NCI-H82 (cell line): ENCODE measurements around the gene SLC26A1.

Experiments used
- DNase-seq: peaks from one replicate; lab custom pipeline; 2025; lab: John Stamatoyannopoulos, UW

SLC26A1 gene

DNA sequence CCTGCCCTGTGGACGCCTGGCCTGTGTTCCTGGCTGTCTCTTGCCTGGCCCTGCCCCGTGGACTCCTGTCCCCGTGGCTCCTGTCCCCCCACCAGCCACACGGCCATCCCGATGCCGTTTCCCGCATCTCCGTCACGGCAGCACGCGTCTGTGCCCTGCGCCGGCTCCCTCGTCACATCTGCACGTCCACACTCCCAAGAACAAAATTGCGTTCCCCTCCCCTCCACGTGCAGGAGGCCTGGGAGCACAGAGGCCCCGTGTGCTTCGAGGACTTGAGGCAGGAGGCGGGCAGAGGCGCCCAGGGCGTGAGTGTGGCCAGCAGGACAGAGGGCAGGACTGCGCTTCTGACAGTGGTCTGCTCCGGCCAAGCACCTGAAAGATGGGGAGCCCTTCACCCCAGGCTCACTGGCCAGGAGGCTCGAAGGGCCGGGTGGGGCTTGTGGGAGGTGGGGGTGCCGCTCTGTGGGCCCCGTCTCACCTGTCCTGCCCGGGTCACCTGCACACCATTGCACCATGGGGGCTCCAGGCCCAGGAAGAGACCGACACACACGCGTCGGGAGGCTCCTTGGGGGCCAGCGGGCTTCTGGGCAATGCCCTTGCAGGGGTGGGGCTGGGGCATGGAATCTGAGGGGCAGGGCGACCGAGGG lies 35.5 kb upstream of the SLC26A1 start:
- DNase-seq = no peak

DNA sequence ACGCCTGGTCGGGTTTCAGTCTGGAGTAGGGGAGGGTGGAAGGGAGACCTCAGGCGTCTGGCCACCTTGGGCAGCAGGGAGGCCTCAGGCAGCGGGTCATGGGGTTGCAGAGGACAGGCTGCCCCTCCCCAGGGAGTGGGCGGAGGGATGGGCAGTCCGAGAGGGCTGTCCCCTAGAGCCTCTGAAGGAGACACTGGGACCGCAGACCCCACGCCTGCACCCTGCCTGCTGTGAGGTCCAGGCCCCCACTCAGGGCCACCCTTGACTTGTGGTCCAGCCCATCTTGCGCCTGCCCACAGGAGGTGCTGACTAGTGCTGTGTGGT lies 34.7 kb upstream of the SLC26A1 start:
- no peak for DNase-seq

DNA sequence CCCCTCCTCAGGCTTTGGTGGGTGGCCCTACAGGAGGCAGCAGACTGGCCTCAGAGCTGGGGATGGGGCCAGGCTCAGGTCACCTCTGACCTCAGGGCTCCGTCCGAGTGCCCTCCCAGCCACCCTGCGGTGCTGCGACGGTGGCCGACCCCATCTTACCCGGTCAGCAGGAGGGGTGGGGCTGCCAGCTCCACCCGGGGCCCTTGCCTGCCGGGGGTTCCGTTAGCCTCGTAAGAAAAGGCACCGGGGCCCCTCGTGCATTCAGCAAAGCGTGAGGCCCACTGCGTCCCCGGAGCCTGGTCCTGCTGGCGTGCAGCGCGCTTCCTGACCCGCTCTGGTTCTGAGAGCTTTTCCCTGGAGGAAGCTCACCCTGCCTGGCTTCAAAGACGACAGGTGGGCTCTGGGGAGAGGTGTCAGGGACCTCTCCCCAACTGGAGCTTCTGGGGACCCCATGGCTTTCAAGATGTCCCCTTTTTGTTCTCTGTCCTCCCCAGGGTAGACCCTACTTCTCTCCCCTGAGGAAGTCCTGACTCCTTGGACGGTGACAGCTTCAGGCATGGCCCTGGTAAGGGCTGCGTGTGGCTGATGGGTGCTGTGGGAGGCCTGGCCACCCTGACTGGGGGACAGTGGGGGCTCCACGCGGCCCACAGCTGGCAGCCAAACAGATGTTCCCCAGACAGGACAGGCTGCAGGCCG lies 34.2 kb upstream of the SLC26A1 start:
- no peak for DNase-seq

DNA sequence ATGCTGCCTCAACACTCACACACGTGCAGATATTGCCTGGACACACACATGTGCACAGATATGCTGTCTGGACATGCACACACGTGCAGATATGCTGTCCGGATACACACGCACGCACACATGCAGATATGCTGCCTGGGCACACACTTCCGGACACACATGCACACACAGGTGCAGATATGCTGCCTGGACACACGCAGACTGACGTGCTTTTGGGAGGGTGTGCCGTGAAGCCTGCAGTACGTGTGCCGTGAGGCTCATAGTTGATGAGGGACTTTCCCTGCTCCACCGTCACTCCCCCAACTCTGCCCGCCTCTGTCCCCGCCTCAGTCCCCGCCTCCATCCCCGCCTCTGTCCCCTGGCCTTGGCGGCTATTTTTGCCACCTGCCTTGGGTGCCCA lies 32.9 kb upstream of the SLC26A1 start:
- DNase-seq = peak; percentile 31

DNA sequence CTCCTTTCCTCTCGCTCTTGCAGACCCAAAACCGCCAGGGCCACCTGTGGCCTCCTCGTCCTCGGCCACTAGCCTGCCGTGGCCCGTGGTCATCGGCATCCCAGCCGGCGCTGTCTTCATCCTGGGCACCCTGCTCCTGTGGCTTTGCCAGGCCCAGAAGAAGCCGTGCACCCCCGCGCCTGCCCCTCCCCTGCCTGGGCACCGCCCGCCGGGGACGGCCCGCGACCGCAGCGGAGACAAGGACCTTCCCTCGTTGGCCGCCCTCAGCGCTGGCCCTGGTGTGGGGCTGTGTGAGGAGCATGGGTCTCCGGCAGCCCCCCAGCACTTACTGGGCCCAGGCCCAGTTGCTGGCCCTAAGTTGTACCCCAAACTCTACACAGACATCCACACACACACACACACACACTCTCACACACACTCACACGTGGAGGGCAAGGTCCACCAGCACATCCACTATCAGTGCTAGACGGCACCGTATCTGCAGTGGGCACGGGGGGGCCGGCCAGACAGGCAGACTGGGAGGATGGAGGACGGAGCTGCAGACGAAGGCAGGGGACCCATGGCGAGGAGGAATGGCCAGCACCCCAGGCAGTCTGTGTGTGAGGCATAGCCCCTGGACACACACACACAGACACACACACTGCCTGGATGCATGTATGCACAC lies 31.8 kb upstream of the SLC26A1 start:
- no peak for DNase-seq

DNA sequence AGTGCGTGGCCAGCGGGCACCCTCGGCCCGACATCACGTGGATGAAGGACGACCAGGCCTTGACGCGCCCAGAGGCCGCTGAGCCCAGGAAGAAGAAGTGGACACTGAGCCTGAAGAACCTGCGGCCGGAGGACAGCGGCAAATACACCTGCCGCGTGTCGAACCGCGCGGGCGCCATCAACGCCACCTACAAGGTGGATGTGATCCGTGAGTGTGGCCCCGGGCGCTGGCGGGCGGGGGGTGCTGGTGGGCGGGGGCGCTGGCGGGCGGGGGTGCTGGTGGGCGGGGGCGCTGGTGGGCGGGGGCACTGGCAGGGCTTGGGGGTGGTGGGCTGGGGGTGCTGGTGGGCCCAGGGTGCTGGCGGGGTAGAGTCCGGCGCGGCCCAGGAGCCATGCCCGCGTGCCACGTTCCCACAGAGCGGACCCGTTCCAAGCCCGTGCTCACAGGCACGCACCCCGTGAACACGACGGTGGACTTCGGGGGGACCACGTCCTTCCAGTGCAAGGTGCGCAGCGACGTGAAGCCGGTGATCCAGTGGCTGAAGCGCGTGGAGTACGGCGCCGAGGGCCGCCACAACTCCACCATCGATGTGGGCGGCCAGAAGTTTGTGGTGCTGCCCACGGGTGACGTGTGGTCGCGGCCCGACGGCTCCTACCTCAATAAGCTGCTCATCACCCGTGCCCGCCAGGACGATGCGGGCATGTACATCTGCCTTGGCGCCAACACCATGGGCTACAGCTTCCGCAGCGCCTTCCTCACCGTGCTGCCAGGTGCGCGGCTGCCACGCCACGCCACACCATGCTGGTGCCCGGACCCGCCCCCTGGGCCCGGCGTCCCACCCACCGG lies 30.9 kb upstream of the SLC26A1 start:
- no peak for DNase-seq

DNA sequence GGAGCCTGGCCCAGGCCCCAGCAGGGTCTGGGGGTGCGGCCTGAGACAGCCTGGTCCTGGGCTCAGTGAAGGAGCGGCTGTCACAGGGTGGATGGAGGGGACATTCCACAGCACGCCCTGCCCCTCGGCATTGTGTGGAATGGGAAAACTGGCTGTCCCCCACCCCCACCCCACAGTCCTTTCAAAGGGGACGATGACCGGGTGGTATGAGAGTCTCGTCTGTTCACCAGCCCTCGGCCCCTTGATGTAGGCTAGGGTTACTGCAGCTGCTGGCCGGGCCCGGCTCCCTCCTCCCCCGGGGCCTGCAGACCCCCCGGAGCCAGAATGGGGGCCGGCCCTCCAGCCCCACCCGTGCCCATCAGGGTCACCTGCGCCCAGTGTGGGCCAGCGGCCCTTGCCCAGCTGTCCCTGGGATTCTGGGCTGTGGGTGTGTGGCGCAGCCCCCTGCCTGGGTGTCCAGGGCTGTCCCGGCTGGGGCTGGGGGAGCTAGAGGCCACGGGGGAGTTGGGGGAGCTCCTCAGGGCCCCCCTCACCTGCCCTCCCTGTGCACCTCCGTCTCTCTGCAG lies 30.0 kb upstream of the SLC26A1 start:
- no peak for DNase-seq

DNA sequence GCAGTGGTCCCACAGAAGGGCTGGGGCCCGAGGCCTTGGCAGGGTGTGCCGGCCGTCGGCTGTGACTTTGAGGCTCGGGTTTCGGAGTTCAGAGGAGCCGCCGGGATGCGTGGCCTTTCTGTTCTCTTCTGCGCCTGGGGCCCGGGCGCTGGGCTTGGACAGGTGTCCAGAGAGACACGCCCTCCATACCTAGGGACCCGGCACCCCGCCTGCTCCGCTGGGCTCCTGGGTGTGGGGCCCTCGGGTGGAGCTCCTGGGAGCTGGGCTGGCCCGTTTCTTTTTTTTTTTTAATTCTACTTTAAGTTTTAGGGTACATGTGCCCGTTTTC lies 29.5 kb upstream of the SLC26A1 start:
- DNase-seq = no peak

DNA sequence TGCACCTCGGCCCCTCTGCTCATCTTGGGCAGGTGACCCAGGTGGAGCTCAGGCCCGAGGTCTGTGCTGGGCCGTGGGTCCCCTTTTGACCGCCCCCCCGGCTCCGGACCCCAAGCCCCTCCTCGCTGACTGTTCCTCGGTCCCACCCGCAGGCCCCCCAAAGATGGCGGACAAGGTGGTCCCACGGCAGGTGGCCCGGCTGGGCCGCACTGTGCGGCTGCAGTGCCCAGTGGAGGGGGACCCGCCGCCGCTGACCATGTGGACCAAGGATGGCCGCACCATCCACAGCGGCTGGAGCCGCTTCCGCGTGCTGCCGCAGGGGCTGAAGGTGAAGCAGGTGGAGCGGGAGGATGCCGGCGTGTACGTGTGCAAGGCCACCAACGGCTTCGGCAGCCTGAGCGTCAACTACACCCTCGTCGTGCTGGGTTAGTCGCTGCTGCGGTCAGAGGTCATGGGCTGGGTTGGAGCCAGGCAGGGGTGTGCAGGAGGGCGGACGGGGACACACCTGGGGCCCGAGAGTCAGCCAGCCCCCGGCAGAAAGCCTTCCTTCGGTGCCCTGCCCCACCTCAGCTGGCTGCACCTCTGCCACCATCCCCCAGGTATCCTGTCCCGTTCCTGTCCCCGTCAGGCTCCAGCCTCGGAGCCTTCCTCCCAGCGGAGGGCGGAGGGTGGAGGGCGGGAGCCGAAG lies 29.0 kb upstream of the SLC26A1 start:
- DNase-seq = no peak

DNA sequence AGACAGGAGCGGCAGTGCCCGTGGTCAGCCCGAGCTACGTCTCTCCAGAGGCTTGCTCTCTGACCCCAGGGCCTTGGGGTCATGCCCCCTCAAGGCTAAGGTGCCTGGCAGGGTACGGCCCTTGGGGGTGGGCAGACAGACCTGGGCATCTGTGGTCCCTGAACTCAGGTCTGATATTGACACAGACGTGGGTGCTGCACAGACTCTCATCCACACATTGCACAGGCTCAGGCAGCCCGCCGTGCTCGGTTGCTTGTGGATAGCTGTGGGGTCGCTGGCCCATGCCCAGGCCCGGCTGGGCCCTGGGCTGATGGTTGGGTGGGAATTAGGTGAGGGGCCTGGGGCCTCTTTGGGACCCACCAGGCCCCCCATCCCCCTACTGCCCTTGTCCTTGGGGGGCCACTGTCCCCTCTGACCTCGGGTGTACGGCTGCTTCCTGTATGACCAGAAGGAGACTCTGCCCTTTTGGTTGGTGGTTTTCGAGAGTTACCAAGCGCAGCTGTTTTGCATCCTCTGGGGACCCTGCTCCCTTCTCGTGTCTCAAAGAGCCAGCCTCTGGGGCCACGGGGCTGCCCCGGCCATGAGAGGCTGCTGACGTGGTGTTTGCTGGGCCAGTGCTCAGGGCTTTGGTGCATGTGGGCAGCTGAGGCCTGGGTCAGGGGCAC lies 28.3 kb upstream of the SLC26A1 start:
- DNase-seq = no peak

DNA sequence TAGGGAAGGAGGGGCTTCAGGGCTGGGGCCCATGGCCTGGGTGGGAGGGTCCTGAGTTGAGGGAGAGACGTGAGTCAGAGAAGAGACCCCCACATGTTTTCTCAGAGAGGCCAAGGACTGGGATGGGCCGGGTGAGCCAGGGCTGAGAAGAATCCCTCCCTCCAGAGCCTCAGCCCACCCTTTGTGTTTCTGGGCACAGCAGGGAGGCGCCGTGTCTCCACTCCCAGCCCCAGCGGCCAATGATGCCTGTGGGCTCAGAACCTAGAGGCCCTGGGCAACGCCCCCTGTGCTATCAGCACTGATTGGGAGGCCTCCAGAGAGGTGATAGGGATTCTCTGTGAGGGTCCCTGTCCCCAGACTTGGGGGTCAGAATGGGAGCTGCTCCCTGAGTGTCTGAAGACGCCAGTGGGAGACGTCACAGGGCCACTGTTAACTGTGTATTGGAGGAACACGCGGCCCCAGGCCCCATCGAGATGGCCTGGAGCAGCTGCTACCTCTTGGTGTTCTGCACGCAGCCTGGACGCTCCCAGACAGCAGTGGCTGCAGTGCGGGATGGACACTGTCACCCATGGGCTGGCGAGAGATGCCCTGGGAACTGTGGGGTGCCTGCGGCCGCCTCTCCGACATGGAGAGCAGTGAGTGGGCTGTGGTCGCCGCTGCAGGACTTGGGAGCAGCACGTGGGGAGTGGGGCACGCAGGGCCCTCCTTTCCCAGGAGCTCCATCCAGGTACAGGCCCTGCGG lies 26.7 kb upstream of the SLC26A1 start:
- DNase-seq = peak; percentile 29

DNA sequence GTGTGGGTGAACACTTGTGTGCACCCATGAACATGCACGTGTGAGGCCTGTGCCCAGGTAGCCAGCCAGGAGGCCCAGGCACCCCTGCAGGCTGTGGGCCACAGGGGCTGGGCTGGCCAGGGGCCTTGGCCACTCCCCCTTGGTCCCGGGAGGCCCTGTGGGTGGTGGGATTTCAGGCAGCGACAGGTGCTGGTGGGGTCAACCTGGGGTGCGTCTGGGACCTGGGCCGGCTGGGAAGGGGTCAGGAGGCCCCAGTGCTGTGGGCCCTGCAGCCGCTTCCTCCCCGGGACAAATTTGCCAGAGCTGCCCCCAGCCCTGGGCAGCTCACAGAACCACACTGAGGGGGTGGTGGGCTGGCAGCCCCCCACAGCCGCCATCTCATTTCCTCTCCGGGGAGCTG lies 26.1 kb upstream of the SLC26A1 start:
- no peak for DNase-seq

DNA sequence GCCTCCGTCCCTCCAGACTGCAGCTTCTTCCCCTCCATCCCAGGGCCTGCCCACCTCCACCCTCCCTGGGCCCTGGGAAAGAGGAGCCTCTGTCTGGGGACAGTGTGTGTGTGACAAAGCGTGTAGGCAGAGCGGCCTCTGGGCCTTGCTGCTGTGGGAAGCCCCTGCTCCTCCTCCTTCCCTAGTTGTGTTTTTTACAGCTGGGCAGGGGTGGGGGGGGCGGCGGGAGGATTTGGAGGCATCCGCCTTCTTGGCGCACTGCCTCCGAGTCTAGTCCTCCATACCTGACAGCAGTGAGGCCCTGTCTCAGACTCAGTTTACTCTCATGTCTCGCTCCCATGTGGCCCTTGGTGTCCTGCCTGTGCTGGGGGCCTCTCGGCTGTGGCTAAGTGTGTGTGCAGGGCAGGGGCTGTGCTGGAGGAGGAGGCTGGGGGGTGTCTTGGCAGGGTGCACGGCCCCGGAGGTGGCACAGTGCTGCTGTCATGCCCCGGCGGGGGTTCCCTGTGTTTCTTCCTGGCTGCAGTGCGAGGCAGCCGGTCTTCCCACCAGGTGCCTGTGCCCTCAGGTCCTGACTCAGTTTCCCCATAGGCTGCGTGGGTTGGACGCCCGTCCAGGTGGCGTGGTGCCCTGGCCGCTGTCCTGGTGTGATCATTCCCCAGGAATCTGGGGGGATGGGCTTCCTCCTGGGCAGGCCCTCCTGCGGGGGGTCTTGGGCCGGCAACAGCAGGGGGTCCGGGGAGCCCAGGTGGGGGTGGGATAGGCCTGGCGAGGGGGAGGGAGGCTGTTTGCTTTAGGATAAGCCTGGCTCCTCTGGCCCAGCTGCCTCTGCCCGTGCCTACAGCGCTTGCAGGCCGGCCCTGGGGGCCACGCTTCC lies 25.2 kb upstream of the SLC26A1 start:
- DNase-seq = peak; percentile 28

DNA sequence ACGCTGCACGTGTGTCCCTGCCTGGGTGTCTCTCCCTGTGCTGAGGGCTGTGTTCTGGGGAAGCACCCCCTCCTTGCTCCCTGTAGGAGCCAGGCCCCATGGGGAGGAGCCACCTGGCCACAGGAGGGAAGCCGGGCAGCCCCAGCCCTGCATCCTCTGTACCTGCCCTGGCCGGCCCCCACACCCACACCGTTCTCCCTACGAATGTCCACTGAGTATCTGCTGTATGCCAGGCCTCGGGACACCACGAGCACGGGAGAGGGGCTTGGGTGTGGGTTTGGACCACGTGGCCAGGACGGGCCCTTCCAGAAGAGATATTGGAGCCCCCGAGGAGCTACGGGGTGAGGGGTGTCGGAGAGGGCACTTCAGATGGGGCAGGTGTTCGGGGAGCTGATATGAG lies 24.5 kb upstream of the SLC26A1 start:
- DNase-seq = no peak

DNA sequence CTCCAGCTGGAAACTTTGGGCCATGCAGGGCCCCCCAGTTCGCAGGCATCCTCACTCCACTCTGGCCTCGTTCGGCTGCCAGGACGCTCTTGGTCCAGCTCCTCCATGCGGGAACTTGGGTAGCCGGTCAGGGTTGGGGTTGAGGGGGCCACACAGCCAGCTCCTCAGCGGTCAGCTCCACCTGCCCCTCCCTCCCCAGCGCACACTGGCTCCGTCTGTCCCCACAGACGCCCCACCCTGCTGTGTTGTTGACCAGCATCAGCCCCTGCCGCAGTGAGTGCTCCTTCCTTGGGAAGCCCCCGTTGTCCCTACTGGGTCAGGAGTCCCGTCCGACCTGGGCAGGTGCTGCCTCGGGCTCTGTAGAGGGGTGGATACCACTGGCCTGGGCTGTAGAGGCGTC lies 24.0 kb upstream of the SLC26A1 start:
- no peak for DNase-seq

DNA sequence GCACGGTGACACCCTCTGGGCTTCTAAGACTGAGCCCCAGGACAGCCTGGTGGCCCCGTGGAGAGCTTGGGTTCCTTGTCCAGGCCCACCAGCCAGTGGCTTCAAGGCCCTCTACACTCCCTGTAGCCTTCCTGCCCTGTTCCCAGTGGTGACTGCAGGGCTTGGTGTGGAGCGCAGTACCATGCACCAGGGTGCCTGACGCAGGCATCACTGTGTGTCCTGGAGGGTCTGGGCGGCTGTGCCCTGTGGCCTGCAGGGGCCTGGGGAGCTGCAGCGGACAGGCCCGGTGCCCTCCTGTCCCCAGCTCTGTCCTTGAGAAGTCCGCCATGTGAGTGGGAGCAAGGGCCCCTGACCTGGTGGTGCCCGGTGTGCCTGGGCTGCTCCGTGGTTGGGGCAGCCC lies 22.5 kb upstream of the SLC26A1 start:
- no peak for DNase-seq

DNA sequence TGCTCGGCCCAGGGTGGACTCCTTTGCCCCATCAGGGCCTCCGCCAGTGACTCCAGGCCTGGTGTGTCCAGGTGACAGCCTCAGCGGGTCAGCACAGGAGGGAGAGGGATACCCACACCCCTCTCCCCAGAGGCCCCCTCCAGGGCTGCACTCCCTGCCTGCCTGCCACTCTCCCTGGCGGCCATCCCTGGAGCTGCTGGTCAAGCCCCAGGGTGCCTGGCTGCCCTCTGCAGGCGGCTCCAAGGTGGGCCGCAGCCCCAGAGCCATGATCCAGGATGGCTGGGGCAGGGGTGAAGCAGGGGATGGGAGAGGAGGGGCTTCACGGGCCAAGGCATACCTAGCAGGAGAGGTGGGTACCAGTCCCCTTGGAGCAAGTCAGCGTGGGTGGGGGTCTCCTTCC lies 22.0 kb upstream of the SLC26A1 start:
- peak; percentile 26 for DNase-seq

DNA sequence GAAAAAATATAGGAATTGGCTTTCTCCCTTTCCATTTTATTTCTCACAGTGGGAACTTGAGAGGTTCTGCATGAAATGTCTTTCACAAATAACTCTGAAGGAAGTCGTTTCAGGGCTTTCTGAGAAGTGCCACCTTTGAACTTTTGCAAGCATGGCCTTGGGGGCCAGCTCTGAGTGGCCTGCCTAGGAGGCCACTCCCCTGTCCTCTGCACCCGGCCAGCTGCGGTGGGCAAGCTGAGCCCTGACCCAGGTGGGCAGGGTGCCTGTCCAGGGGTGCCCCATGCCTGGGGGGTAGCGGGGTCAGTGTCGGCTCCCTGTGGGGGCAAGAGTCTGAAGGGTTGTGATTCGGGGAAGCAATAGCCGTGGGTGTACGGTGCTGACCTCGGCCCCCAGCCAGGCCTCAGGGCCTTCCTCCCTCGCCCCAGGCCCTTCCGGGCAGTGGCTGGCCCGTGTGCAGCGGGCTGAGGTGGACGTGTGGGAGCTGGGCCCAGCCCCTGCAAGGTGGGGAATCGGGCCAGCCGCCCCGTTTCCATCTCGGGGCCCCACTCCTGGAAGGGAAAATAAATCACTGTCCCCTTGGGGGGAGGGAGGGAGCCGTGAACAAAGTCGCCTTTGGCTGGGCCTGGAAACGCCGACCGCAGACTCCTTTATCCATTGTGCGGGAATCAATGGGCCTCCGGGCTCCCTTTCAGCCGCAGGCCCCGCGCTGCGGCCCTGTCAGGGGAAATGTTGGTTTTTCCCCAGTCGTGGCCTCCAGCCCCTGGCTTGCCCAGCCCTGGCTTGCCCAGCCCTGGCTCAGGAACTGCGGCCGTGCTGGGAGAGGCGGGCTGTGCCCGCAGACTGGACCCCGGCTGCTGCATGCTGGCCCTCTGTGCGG lies 21.3 kb upstream of the SLC26A1 start:
- DNase-seq = no peak
